ENCODE measurements around the gene RAB11FIP3. TPM values are rescaled to one million over a fixed set of nuclear protein-coding genes. Genes with fewer than 3 reads are reported as not detected.

The RAB11FIP3 gene
- total and polyA plus RNA-seq, 2 of the 13 experiments (the other 11 are each of a cell fraction or from before 2014, with no cell fraction given): 34.3 to 57.6 TPM

DNA sequence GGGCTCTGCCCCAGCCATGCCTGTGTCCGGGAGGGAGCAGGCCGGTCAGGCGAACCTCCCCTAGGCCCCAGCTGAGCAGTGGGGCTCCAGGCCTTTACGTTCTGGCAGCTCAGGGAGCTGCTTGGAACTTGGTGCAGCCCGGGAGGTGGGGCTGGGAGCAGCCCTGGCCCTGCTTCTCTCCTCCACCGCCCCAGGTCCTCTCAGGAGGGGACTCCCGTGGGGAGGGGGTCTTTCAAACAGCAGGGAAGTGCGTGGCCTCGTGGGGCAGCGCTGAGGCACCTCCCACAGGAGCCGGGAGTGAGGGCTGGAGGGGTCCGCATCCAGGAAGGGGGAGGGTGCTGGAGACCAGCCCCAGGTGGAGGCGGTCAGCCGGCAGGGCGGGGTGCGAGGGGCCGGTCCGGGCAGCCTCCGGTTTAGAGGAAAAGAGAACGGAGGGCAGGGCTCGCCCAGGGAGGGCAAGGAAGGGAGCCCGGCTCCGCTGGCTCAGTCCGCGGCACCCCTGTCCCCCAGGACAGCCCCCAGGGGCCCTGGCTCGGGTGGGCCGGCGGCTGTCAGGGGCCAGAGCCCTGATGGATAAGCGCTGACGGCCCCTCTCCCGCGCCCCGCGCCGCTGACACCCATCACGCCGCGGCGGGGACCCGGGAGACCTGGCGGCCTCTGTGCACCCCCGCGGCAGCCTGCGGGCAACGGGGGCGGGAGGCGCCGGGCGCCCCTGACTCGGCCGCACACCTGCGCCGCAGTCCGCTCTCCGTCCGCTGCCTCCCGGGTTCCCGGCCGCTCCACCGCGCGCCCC lies 134.2 kb downstream of the RAB11FIP3 start (continued):
- TF ChIP-seq JUND (CRISPR knock-in tag; IDR thresholded peaks at IDR 0.05) (no peak), PATZ1 (CRISPR knock-in tag; IDR thresholded peaks at IDR 0.05) (0 out of 2 replicates have a peak, but pooled peaks have one; percentile 13), RELA (CRISPR knock-in tag; IDR thresholded peaks at IDR 0.05) (no peak), MXD1 (CRISPR knock-in tag; IDR thresholded peaks at IDR 0.05) (0 out of 2 replicates have a peak, but pooled peaks have one; percentile 34), ZSCAN31 (CRISPR knock-in tag; IDR thresholded peaks at IDR 0.05; ENCODE audit: low read depth) (0 out of 2 replicates have a peak, but pooled peaks have one; percentile 29)

DNA sequence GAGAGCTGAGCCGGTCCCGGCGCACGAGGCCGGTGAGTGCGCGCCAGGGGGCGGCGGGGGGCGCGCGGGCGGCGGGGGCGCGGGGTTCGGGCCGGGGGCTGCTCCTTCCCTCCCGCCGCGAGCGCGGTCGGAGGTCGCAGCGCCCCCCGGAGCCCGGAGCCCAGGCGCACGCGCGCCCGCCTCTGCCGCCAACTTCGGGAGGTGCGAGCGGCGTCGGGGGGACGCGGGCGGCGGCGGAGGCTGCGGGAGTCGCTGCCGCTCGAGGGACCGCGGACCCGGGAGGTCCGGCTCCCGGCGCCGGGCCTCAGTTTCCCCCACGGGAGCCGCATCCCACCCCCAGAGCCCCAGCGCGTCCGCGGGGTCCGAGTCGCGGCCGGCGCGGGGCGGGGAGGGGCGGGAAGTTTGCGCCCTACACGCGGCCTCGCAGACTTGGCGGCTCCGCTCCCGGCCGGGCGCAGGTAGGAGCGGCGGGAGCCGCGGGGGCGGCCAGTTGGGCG lies 134.8 kb downstream of the RAB11FIP3 start, which contains the start of gene PRR35:
PRR35 (plus strand) TSS at position 191 of the 497 bp plus-strand sequence. CDS start 2,901 bp downstream, outside the sequence.
- H2AFZ ChIP-seq (ENCODE audit: low read length): no peak within 1 kb of the TSS
- ChIA-PET POLR2A (interaction anchor here (0.5 kb wide), 1 partner anchor 861 kb away, joined by 3 read pairs; no protein-coding TSS in a partner anchor), CTCF (ENCODE audit: low intra/inter-chr PET ratio, low total read pairs) (no interaction called here)
- H3K79me2 ChIP-seq (ENCODE audit: insufficient read depth, low read length): no peaks in the 10 kb centered on the region
- in situ Hi-C loops (cut with HindIII; ENCODE audit: extremely low pct_ligation_motif_present, low pct_unique_long_range_greater_than_20kb): no loop called here
- H3K9ac ChIP-seq (ENCODE audit: insufficient read depth, low read depth, low read length): peak within 1 kb of the TSS; percentile 49; the same call in 1 of the 2 replicates
- H3K9me3 ChIP-seq (ENCODE audit: low read length): no peaks in the 10 kb centered on the region
- intact Hi-C loops (cut with micrococcal nuclease; ENCODE audit: unreplicated experiment): no loop called here
- no TSS peak for BruUV-seq (replicated peaks)
- H3K4me3 ChIP-seq (replicated peaks in 1 of 3; ENCODE audit: insufficient read depth in 1 of 3, low read depth in 2 of 3, low read length in 3 of 3): peak within 1 kb of the TSS; percentile 25 to 67 (median 25)
- FAIRE-seq: no peak
- ATAC-seq: no peak
- no peak for DNase-seq (ENCODE audit: low spot score)
- H3K36me3 ChIP-seq (replicated peaks in 1 of 2; ENCODE audit: control insufficient read depth in 1 of 2, insufficient read depth in 2 of 2, low read length in 2 of 2): no peaks in the 10 kb centered on the region
- H3K4me2 ChIP-seq (ENCODE audit: low read depth, low read length): peak within 1 kb of the TSS; percentile 85
- H3K27me3 ChIP-seq (ENCODE audit: control insufficient read depth in 1 of 2, insufficient read depth in 2 of 2, low read length in 2 of 2): peaks cover 16 to 55% of the 10 kb centered on the region in 2 experiments
- no peak within 1 kb of the TSS for H3K27ac ChIP-seq (ENCODE audit: extremely low read length, insufficient read depth, low read length)
- peaks cover 72% of the 10 kb centered on the region for H3K4me1 ChIP-seq (ENCODE audit: insufficient read depth, low read length)
- no peak for TF ChIP-seq SAFB2 (CRISPR knock-in tag; IDR thresholded peaks at IDR 0.05; ENCODE audit: borderline replicate concordance, low read depth)
- TF ChIP-seq ZNF335 (CRISPR knock-in tag; IDR thresholded peaks at IDR 0.05): no peak
- peak; percentile 84 for TF ChIP-seq ZNF777 (CRISPR knock-in tag; IDR thresholded peaks at IDR 0.05)
- no peak for TF ChIP-seq MTA1 (CRISPR knock-in tag; IDR thresholded peaks at IDR 0.05; ENCODE audit: borderline replicate concordance)
- TF ChIP-seq MAX (IDR thresholded peaks at IDR 0.05): peak; percentile 50; the same call in 1 of the 2 replicates
- peak; percentile 21 for TF ChIP-seq HNRNPLL (IDR thresholded peaks at IDR 0.05; ENCODE audit: low read depth, low read length, poor library complexity, severe bottlenecking)
- WGBS (ENCODE audit: low lambda C conversion rate): no CpG with 5 or more reads among the region's 84 CpGs
- H4K20me1 ChIP-seq (ENCODE audit: insufficient read depth, low read length): no peaks in the 10 kb centered on the region
